ENCODE results near the gene PEX6. TPM values are rescaled to one million over a fixed set of nuclear protein-coding genes. Genes with fewer than 3 reads are reported as not detected.

Gene PEX6
- total and polyA plus RNA-seq, 8 donors = 5.5 to 118 (median 15.7) TPM

- no peak for DNase-seq
- Histone ChIP-seq H3K4me1 (peaks cover 36 to 60% (median 52%) of the 10 kb centered on the region in 4 donors), H3K27ac (peak overlapping the region; percentile 47 to 87 (median 84)), H3K36me3 (peaks cover 32 to 61% (median 55%) of the 10 kb centered on the region in 4 donors), H3K4me3 (peak overlapping the region; percentile 76 to 97 (median 86)), H3K27me3 (no peaks in the 10 kb centered on the region), H3K9me3 (no peaks in the 10 kb centered on the region)
- intact Hi-C loops (cut with DNase I; ENCODE audit: low total_unique reads) = no loop called here
- 2 to 4% (median 2%) methylated on average over 23 to 25 of the region's 25 CpGs for WGBS, 5 donors
- TF ChIP-seq EP300 (IDR thresholded peaks at IDR 0.05) = no peak
- no peak for TF ChIP-seq POLR2A (IDR thresholded peaks at IDR 0.05)
- TF ChIP-seq POLR2AphosphoS5 (IDR thresholded peaks at IDR 0.05) = no peak
Observed at GRCh38 chr6:43013097-43013842, 34.3 kb upstream of the PEX6 start.

- WGBS, 5 donors = 75 to 95% (median 87%) methylated on average over 6 of the region's 6 CpGs
- H3K27ac ChIP-seq = peak overlapping the region in 2 of 5 donors; percentile 9 to 84
- intact Hi-C loops (cut with DNase I; ENCODE audit: low total_unique reads) = no loop called here
Observed at GRCh38 chr6:43012364-43012763, 33.4 kb upstream of the PEX6 start.

GRCh38 chr6:43011207-43011606, 32.2 kb upstream of the PEX6 start:
- Histone ChIP-seq H3K4me1 (peaks cover 26 to 39% (median 38%) of the 10 kb centered on the region in 4 donors), H3K27ac (no peak overlapping the region), H3K9me3 (no peaks in the 10 kb centered on the region), H3K27me3 (no peaks in the 10 kb centered on the region), H3K4me3 (no peak overlapping the region), H3K36me3 (peaks cover 44 to 63% (median 63%) of the 10 kb centered on the region in 4 donors)
- intact Hi-C loops (cut with DNase I; ENCODE audit: low total_unique reads) = no loop called here
- DNase-seq = no peak
- 74 to 84% (median 77%) methylated on average over 6 of the region's 6 CpGs for WGBS, 5 donors
- no peak for TF ChIP-seq POLR2A (IDR thresholded peaks at IDR 0.05)
- no peak for TF ChIP-seq CTCF (IDR thresholded peaks at IDR 0.05)

More at GRCh38 chr6:43012364-43012763, 33.4 kb upstream of the PEX6 start:
- Histone ChIP-seq H3K27me3 (no peaks in the 10 kb centered on the region), H3K4me3 (peak overlapping the region in 1 of 4 donors; percentile 97), H3K4me1 (peaks cover 36 to 51% (median 50%) of the 10 kb centered on the region in 4 donors), H3K9me3 (no peaks in the 10 kb centered on the region), H3K36me3 (peaks cover 32 to 61% (median 55%) of the 10 kb centered on the region in 4 donors)
- no peak for DNase-seq
- TF ChIP-seq EP300 (IDR thresholded peaks at IDR 0.05) (no peak), POLR2A (IDR thresholded peaks at IDR 0.05) (no peak), CTCF (IDR thresholded peaks at IDR 0.05) (no peak), POLR2AphosphoS5 (IDR thresholded peaks at IDR 0.05) (no peak)

- H3K9me3 ChIP-seq = no peaks in the 10 kb centered on the region
- peak; percentile 34 to 67 for DNase-seq
- intact Hi-C loops (cut with DNase I; ENCODE audit: low total_unique reads) = no loop called here
- H3K4me3 ChIP-seq = no peak overlapping the region
- H3K27me3 ChIP-seq = no peaks in the 10 kb centered on the region
- 47 to 67% (median 56%) methylated on average over 6 of the region's 6 CpGs for WGBS, 5 donors
- TF ChIP-seq CTCF (IDR thresholded peaks at IDR 0.05) (peak in 3 of 7 experiments; percentile 22 to 33 (median 28)), POLR2AphosphoS5 (IDR thresholded peaks at IDR 0.05) (no peak)
- peaks cover 11 to 20% (median 19%) of the 10 kb centered on the region in 4 donors for H3K4me1 ChIP-seq
- no peak overlapping the region for H3K27ac ChIP-seq
- H3K36me3 ChIP-seq = peaks cover 44 to 73% (median 70%) of the 10 kb centered on the region in 4 donors
Observed at GRCh38 chr6:43009124-43009523, 30.1 kb upstream of the PEX6 start.

GRCh38 chr6:43007126-43007525, 28.1 kb upstream of the PEX6 start:
- Histone ChIP-seq H3K36me3 (peaks cover 44 to 85% (median 76%) of the 10 kb centered on the region in 4 donors), H3K4me1 (peaks cover 0 to 6% (median 4%) of the 10 kb centered on the region in 4 donors), H3K9me3 (no peaks in the 10 kb centered on the region), H3K27me3 (no peaks in the 10 kb centered on the region), H3K4me3 (no peak overlapping the region), H3K27ac (no peak overlapping the region)
- 88 to 95% (median 93%) methylated on average over 8 to 9 of the region's 9 CpGs for WGBS, 5 donors
- no peak for DNase-seq
- intact Hi-C loops (cut with DNase I; ENCODE audit: low total_unique reads) = no loop called here
- TF ChIP-seq CTCF (IDR thresholded peaks at IDR 0.05) (no peak), EP300 (IDR thresholded peaks at IDR 0.05) (no peak), POLR2A (IDR thresholded peaks at IDR 0.05) (no peak), POLR2AphosphoS5 (IDR thresholded peaks at IDR 0.05) (no peak)
